K562 (cell line): ENCODE data around the gene SCPEP1. TPM values are rescaled to one million over a fixed set of nuclear protein-coding genes. Genes with fewer than 3 reads are reported as not detected.

Experiments used
- BRD9 ChIP-seq: fragments of 450-650 bp; IDR thresholded peaks from 2 replicates; pipeline ENCODE4 v1.6.1; 2018; ENCODE audit warnings: low read depth; ENCODE audit not compliant: partially characterized antibody
- ESRRA ChIP-seq: fragments of 450-650 bp; IDR thresholded peaks from 2 replicates; pipeline ENCODE4 v1.6.1; 2014; ENCODE audit warnings: low read depth, mild to moderate bottlenecking, moderate library complexity, borderline replicate concordance
- NEUROD1 ChIP-seq: fragments of 150-350 bp; IDR thresholded peaks from 2 replicates; pipeline ENCODE4 v1.6.1; 2014; ENCODE audit warnings: borderline replicate concordance, low read length, low read depth; ENCODE audit not compliant: partially characterized antibody
- REST ChIP-seq, 2 experiments: fragments of 450-650 bp; formaldehyde crosslinking in 1 of 2; IDR thresholded peaks; 2 replicates each; pipeline versions ENCODE4 v1.4.0 to v1.6.1; 2014 to 2020; ENCODE audit warnings: mild to moderate bottlenecking in 2 of 2, borderline replicate concordance in 1 of 2, low read depth in 1 of 2
- TAF9B ChIP-seq: fragments of 450-650 bp; IDR thresholded peaks from 2 replicates; pipeline ENCODE4 v1.6.1; 2018; ENCODE audit warnings: mild to moderate bottlenecking; ENCODE audit not compliant: partially characterized antibody
- ZNF143 ChIP-seq: sonication (generic); formaldehyde crosslinking; IDR thresholded peaks from 2 replicates; pipeline ENCODE4 v1.9.0; 2022; ENCODE audit warnings: mild to moderate bottlenecking, missing genetic modification reagents
- ZNF175 ChIP-seq: fragments of 200-800 bp; sonication (Bioruptor generic); IDR thresholded peaks from 2 replicates; pipeline ENCODE4 v1.6.1; 2016; ENCODE audit warnings: low read depth, mild to moderate bottlenecking, missing genetic modification characterization, missing compliant biosample characterization
- ZNF583 ChIP-seq: fragments of 250-450 bp; sonication (Bioruptor Pico); IDR thresholded peaks from 2 replicates; pipeline ENCODE4 v1.4.0; 2020
- polyA plus RNA-seq, 8 experiments: library from polyadenylated mRNA; depleted of rRNA in 4 of 8; stranded (reverse) in 5 of 8; unstranded in 3 of 8; fragments of >200 nt; fragmentation: Nextera tagmentation in 2 of 8; fragmentation: Illumina TruSeq in 1 of 8; extraction: Ambion mirVana in 2 of 8; extraction: Trizol in 1 of 8; gene quantifications; 2 replicates each; pipeline versions ENCODE4 v1.2.1 to v1.2.3, GENCODE V29; 2011 to 2014; ENCODE audit warnings: inconsistent platforms in 1 of 8, missing spikeins in 1 of 8
- total RNA-seq, 7 experiments: library from RNA; depleted of rRNA in 6 of 7; stranded (reverse); fragments of >200 nt in 6 of 7; fragmentation: Illumina TruSeq in 2 of 7; extraction: Trizol in 2 of 7; gene quantifications; 2 replicates each; pipeline versions ENCODE4 v1.2.1 to v1.2.3, GENCODE V29; 2011 to 2021; ENCODE audit warnings: low replicate concordance in 1 of 7
- TF ChIP-seq, protein P1 (sequence below): fragments of 250-450 bp; sonication (Bioruptor Pico); IDR thresholded peaks from 2 replicates; pipeline ENCODE4 v1.8.0; 2021; ENCODE audit warnings: moderate library complexity, mild to moderate bottlenecking, inconsistent platforms
- TF ChIP-seq, protein P2 (sequence below): fragments of 450-650 bp; IDR thresholded peaks from 2 replicates; pipeline ENCODE4 v1.6.1; 2016; ENCODE audit warnings: missing biosample characterization, missing genetic modification characterization

Gene SCPEP1
- total and polyA plus RNA-seq, 9 of the 15 experiments (the other 6 are each of a cell fraction or from before 2014, with no cell fraction given) = 5.1 to 14.8 (median 7.2) TPM

DNA sequence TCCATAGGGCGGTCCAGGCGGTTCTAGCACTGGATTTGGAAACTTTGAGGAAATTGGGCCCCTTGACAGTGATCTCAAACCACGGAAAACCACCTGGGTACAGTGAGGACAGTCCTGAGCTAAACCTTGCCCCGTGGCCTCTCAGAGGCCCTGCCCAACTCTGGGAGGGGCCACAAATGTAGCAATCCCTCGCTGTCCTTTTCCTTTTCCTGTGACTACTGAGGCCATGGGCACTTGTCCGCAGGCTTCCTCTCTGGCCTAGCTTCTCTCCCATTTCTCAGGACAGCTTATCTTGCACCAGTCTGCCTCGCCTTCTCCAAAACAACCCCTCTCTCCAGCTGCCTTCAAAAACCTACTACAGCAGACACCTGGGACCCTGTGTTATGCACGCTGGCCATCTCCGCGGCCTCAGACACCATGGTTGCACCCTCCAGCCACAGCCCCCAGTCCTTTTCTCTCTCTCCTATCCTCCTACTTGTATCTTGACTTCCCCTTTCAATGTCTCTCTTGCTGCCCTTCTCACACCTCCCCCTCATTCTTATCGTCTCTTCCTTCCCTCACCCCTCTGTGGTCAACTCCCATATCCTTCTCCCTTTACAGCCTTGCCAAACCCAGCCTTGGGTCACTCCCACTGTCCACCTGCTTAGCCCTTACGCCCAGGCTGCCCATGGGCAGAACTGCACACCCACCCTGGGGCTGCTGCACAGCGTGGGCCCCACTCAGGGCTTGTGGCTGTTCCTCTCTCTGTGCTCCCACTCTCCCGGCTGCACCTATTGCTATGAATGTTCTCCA, 7.6 kb downstream of the SCPEP1 start (continued):
- TF ChIP-seq REST (IDR thresholded peaks at IDR 0.05; ENCODE audit: borderline replicate concordance) (peak; percentile 7; the same call in 1 of the 2 replicates), REST (CRISPR knock-in tag; IDR thresholded peaks at IDR 0.05; ENCODE audit: low read depth) (no peak), ESRRA (peak; percentile 65; the same call in 1 of the 2 replicates), ZNF143 (CRISPR knock-in tag) (no peak), TAF9B (peak; percentile 23), NEUROD1 (no peak), BRD9 (peak; percentile 66), ZNF175 (CRISPR knock-in tag) (no peak), ZNF583 (no peak)
- TF ChIP-seq, protein P1, sequence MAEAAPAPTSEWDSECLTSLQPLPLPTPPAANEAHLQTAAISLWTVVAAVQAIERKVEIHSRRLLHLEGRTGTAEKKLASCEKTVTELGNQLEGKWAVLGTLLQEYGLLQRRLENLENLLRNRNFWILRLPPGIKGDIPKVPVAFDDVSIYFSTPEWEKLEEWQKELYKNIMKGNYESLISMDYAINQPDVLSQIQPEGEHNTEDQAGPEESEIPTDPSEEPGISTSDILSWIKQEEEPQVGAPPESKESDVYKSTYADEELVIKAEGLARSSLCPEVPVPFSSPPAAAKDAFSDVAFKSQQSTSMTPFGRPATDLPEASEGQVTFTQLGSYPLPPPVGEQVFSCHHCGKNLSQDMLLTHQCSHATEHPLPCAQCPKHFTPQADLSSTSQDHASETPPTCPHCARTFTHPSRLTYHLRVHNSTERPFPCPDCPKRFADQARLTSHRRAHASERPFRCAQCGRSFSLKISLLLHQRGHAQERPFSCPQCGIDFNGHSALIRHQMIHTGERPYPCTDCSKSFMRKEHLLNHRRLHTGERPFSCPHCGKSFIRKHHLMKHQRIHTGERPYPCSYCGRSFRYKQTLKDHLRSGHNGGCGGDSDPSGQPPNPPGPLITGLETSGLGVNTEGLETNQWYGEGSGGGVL (CRISPR knock-in tag) = no peak
- TF ChIP-seq, protein P2, sequence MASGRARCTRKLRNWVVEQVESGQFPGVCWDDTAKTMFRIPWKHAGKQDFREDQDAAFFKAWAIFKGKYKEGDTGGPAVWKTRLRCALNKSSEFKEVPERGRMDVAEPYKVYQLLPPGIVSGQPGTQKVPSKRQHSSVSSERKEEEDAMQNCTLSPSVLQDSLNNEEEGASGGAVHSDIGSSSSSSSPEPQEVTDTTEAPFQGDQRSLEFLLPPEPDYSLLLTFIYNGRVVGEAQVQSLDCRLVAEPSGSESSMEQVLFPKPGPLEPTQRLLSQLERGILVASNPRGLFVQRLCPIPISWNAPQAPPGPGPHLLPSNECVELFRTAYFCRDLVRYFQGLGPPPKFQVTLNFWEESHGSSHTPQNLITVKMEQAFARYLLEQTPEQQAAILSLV (tag) = no peak
